MV-4-11 (cell line): ENCODE results near the gene FAM107A.

Experiments used
- DNase-seq: peaks from one replicate; lab custom pipeline; 2025; lab: John Stamatoyannopoulos, UW

FAM107A gene

DNA sequence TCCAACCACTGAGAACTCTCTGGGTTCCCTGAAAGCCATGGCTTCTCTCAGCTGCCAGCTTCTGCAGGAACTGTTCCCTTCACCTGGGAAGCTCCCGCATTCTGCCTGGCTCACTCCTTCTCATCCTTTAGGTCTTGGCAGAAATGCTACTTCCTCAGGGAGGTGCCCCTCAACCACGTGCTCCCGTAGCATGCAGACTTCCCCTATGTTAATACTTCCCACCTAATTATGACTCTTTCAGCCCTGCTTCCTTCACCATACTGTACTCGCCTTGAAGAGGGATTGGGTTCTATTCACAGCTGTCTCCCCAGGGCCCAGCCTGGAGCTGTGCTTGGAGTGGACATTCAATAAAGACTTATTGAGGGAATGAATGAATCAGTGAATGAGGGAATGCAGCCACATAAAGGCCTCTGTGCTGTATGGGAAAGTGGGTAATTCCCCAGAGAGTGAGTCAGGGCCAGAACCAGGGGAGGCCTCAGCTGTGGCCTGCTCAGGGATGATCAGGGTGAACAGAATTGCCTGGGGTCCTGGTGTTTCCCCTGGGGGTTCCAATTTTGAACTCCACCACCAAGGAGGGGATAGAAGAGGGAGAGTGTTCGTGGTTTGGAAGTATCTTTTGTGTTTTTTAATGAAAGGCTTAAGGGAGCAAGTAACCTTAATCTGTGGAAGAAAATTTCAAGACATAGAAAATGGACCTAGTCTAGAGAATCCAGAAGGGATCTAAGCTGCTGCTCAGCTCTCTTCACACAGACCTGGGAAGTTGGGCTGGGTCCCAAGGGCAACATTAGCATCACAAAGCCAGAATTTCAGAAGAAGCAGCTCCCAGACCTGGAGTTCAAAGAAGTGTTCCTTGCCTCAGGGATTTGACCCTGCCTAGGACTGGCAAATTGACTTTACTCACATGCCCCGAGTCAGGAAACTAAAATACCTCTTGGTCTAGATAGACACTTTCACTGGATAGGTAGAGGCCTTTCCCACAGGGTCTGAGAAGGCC, 14.6 kb upstream of the FAM107A start:
- DNase-seq = no peak

DNA sequence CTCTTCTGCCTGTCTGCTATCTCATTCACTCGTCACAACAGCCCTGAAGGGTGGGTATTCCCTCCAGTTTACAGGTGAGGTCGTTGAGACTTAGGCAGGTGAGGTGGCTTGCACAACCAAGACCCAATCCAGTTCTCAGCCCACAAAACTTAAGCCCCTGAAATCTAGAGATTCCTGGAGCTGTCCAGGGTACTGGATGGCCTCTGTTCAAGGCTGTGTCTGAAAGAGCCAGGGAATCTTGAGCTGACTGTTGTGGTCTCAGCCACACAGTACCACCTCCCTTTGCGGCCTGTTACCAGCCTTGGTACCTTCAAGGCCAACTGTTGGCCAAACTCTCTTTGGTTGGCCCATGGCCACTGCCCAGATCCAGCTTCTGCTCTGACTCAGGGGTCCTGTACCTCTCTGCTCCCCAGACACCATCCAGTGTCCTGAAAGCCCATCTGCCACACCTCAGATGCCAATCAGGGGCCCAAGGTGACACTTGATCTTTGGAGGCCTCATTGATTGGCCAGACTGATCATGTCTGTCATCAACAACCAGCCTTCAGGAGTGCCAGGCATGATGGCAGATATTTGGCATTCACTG, 10.9 kb upstream of the FAM107A start:
- DNase-seq = no peak

DNA sequence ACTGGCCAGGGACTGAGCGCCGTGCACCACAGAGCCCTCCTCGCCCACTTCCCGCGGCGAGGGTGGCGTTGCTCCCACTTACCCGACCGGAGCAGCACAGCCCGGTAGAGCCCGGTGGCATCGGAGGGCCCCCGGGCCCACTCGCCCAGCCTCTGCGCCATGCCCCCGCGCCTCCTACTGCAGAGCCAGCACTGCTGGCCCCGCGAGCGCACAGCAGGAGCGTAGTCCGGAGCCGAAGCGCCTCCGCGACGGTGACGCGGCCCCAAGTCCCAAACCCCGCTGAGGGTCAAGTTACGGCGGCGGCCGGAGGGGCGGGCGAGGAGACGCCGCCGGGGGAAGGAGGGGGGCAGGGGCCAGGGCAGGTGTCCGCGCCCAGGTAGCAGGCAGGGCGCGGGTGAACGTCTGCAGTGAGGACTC, 9.6 kb upstream of the FAM107A start:
- no peak for DNase-seq

DNA sequence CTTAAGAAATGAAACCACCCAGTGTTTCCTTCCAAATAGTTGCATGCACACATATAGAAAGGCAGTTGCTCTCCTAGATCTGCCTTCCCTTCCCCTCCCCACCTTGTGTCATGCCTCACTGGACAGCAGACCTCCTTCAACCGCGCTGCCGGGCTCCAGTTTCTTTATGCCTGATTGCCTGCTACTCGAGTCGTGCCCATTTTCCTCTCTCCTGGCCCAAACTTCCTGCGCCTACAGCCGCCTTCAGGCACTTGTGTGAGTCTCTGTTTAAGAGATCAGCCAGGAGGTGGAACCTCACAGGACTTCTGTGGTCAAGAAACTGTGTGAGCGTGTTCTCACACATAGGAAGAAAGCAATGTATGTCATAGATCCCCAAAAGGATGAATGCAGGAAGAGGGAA, 8.8 kb upstream of the FAM107A start:
- DNase-seq = no peak

DNA sequence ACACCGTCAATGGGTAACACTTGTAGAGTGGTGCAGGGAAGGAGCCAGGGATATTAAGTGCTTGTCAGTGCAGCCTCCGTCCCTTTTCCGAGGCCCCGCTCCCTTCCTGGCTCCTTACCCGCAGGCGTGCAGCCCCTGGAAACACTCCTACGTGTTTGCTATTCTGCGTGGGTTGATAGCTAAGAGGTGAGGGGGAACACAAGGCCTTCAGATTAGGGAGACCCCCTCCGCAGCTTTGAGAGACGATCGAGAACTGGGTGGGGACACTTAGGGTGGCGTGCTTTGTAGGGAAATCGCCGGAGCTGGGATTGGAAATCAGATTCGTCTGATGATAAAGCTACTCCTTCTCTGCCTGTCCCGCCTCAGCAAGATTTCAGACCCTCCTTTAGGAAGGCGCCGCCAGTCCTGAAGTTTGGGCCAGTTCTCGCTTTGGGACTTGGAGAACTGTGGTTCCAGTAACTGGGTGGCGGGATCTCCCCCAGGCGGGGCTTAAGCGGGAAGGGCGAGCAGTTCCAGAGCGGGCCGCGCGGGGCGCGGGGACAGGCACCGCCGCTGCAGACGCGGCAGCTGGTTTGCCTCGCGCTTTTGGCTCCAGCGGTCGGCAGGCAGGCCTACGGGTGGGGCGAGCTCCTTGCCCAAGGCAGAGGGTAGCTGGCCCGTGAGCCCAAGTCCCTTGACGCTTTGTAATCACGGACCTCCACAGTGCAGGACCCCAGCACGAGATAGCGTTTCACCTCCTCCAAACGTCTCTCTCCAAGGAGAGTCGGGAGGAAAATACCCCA, 8.0 kb upstream of the FAM107A start:
- no peak for DNase-seq

DNA sequence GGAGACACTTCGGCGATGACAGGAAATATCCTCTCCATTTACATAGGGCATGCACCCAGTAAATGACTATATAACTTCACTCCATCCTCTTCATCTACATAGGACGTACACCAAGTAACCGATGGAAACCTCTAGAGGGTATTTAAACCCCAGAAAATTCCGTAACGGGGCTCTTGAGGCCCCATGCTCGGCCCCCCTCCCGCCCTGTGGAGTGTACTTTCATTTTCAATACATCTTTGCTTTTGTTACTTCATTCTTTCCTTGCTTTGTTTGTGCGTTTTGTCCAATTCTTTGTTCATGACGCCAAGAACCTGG, 7.5 kb upstream of the FAM107A start:
- DNase-seq = no peak

DNA sequence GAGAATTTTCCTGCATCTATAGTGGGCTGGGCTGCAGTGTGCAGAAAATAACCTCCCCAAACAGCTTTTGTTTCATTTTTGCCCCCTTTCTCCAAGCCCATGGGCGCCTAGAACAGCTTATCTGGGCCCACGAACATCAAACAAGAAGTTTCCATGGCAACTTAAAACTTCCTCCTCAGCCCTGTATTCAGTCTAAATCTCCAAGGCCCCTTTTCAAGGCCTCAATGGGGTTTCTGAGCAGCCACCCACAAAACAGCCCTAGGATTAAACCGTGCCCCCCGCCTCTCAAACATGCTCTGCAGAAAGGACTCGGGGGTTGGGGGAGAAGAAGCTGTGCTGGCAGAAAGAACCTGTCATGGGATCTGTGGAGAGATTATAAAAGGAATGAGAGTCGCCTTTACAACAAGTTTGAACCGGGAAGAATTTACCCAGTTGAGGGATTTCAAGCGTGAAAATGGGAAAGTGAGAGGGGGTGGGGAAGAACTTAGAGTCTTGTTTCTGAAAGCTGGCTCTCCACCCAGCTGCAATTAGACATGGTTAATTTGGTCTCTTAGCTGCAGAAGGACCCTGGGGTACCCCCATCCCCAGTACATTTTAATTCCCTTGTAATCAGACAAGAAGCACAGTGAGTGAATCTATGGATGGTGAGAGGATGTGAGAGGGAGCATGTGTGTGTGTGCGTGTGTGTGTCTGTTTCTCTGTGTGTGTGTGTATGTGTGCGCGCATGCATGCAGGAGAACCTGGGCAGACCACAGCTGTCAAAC, 4.3 kb upstream of the FAM107A start:
- DNase-seq = no peak

DNA sequence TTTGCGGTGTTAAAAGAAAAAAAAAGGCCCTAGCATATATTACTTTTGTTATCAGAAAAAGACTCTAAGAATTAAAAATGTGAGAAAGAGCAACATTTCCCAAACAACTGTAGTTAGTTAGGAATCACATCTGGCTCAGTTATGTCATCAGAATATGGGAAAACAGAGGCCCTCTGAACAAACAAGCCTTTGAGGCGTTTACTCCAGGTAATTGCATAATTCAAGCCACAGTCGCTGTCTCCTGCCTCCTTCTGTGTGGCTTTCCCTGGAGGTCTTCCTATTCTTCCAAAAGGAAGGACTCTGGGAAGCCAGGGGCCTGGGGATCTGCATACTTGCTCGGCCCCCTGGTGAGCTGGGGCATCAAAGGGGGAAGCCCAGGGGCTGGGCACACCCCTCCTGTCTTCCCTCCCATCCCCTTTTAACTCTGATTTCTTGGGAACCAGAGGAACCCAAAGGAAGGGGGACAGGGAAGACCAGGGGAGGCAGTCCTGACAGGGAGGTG, 3.7 kb upstream of the FAM107A start:
- DNase-seq = no peak

DNA sequence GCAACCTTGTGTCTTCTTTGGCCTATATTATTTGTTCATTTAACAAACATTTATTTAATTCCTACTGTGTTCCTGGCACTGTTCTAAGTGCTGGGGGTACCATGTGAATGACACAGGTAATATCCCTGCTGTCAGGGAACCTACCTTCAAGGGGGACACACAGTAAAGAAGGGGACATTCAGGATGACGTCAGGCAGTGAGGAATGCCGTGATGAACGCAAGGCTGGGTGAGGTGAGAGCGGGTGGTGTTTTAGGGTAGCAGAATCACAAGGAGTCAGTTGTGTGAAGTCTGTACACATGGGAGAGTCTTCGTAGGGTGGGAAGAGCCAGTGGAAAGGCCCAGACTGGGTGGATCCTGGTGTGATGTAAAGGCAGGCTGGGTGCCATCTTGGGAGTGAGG, 1.7 kb upstream of the FAM107A start:
- DNase-seq = no peak

DNA sequence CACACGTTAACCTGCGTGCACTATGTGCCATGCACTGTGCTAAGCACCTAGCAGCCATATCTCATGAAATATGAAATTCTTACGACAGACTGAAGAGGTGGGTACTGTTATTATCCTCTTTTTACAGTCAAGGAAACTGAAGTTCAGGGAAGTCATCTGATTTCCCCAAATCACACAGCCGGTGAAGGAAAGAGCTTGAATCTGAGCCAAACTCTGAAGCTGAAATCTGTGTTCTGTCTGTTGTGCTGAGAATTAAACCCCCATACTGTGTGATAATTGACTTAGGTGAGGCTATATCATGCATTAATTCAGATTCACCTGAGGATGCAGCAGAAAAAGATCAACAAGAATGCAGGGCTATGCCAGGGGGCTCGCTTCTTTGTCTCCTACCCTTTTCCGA, 475 bp downstream of the FAM107A start:
- DNase-seq = no peak

DNA sequence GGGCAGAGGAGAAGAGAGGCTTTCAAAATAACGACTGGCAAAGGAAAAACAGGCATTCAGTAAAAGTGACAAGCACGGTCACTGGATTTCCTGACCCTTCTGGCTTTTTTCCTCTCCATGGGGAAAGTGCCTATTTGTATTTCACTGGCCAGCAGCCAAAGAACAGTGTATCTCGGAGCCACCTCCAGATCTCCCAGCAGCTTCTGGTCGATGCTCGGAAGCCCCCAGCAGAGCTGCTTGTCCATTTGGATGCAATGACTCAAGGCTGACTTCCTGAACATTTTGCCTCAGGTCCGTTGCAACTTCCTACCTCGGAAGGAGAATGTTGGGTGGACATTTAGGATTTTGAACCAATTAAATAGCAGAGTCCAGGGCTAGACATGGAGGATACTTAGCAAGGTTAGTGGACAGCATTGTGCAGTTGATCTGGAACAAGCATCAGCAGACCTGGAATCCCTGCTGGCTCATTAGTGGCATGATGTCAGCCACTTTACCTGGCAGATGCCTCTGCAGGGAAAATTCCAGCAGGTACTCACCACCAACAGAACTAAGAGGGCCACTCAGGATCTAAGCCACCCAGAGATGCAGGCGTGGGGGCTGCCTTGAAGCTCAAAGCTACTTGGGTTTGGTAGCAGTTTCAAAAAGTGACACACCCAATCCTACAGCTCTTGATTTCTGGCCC, 1.1 kb downstream of the FAM107A start:
- DNase-seq = no peak

DNA sequence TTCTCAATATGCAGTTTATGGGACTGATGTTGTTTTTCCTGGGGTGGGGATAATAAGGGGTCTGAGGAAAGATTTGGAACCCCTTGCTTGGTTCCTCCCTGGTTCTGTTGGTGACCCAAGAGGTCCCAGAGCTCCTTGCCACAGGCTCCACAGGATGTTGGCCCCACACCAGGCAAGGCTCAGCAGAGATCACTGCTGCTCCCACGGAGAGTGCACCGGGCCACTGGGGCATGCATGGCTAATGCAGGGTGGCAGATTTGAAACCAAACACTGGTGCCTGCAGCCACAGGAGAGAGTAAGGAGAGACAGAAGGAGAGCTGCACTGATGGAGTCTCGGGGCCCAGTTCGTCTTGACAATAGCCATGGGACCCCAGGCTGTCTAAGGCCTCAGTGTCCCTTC, 2.5 kb downstream of the FAM107A start:
- DNase-seq = no peak

DNA sequence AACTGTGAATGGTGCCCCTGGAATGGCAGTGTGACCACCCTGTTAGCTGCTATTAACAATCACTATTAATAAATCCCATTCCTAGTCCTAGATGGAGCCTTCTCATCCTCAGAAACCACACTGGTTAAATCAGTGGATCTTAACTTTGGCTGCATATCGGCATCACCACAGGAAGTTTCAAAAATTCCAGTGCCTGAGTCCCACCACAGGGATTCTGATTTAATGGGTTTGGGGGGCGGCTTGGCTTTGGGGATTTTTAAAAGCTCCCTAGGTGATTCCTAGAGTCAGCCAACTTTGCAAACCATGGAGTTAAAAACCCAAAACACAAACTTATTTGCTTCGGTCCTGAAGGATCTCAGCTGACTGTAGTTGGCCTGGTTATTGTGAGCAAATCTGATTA, 3.1 kb downstream of the FAM107A start:
- DNase-seq = no peak

DNA sequence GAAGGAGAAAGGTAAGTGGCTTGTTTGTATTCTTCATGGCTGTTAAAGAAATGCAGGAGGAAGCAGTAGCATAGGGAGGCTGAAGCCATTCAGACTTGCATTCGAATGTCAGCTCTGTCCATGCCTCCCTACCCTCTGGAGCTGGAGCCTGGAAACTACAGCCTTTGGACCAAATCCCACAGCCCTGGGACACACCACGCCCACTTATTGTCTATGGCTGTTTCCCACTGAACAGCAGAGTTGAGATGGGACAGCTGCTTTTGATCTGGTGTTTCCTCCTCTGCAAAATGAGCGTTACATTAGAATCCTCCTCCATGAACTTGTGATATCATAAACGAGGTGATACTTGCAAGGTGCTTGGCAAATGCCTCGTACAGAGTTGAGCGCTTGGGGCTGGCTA, 3.6 kb downstream of the FAM107A start:
- DNase-seq = no peak

DNA sequence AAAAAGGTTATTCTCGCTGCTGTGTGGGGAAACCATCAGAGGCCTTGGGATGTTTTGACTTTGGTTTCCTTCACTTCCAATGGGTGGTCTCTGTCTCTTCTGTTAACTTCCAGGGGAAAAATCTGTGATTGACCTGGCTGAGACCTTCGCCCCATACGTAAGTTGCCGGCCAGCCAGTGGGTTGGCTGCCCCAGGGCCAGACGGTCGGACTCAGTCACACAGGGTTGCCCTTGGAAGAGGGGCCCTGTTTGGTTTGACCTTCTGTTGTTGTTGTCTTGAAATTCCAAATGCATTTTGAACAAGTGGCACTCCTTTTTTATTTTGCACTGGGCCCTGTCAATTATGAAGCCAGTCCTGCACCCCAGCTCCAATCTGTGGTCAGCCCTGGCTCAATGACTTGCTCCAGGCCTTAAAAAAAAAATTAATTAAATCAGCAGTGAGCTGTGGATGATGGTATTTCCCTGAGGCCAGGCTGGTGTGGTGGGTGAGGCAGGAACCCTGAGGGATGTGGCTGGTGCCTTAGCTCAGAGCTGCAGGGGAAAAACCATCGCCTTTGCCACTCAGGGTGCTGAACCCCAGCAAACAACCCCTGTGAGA, 4.5 kb downstream of the FAM107A start:
- DNase-seq = no peak

DNA sequence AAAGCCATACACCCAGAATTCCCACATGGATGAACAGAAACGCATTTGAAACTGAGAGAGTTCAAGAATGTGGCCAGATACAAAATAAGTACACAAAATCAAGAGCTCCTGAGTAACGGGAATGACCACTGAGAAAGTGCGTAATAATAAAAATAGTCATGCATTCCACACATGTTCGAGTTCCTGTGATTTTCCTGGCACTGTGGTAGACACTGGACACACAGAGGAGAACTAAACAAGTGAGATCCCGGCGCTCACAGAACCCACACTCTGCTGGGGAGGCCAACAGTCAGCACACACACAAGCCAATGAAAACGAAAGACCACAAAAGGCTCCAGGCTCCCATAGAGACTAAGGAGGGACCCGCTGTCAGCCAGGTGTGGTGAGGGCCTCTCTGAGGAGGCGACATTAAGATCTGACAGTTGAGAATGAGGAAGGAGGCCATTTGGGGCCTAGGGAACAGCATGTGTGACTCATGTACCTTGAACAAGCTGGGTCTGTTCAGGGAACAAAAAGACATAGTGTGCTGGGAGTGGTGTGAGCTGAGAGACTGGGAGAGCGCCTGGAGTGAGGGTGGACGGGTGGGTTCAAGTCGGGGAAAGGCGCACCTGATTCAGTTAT, 5.1 kb downstream of the FAM107A start:
- peak; percentile 38 for DNase-seq

DNA sequence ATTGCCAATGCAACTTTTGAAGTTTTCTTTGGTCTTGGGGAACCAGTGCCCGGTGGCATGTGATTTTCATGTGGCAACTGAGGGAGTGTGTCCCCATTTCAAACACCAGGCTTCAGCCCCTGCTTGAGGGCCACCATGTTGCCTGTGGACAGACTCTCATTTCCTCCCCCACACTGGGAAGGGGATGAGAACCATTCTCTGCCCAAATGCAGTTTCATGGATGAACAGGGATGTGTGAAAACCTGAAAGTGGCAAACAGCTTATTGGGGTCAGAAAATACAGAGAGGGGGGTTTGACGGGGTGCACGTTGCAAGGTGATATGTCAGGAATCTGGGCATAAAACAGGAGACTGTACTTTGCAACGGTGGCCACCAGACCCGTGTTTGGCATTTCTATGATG, 6.3 kb downstream of the FAM107A start:
- DNase-seq = no peak

DNA sequence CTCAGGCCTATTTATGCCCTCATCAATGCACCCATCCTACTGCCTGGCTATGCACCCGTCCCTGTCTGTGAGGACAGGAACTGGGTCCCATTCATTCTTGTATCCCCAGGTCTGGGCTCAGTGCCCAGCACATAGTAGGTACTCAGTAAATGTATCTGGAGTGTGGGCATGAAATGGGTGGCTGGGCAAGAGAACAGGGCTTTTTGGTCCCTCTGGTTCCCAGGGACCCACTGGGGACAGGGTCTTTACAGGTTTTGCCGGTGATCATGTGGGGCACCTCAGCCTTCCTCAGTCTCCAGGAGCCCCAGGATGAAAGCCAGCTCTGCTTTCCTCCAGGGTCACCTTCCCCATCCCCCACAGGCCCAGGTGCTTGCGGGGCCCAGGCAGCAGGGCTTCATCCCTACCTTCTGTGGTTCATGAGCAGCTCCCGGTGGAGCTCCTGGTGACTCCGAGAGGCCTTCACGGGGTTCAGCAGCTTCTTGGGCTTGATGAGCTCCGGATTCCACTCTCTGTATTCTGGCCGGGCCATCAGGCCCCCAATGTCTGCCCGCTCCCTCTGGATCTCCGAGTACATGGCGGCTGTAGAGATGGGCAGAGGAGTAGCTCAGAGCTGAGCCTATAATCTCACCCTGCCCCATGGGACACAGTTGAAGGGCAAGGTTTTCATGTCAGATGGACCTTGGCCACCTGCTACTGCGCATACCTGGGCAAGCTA, 7.7 kb downstream of the FAM107A start:
- no peak for DNase-seq

DNA sequence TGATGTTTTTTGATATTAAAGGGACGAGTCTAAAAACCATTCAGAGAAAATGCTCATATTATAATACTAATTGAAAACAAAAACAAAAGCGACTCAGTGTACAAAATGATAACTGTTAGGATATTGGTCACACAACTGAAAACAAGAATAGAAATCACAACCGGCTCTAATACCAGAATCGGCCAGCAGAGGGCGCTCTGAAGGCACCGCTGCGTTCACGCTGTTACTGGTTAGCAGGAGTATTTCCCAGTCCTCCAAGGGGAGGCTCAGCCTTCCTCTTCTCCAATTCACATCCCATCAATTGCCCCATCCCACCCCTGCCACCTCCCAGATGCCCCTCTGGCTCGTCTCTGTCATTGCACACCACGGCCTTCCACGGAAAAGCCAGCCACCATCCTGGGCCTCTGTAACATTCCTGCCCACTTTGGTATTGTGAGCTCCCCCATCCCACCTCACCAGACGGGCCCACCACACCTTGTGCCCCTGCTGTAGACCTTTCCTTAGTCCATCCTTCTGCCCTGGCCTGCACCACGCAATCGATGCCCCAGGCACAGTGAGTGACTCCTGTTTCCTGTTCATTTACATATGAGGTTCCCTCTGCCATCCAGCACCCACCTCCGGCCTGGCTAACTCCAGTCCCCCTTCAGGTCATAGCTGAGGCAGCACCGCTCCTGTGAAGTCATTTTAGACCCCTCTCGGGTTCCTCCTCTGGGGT, 8.5 kb downstream of the FAM107A start:
- DNase-seq = peak; percentile 30

DNA sequence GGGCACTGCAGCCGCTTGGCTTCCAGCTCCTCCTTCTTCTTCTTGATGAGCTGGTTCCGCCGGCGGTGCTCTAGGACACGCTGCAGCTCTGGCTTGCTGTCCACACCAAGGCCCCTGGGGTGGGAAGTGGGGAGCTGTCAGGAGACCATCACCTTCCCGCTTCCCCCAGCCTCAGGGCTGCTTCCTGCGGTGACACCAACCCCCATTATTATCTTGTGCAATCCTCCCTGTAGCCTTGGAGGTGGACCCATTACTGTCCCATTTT, 10.0 kb downstream of the FAM107A start:
- no peak for DNase-seq
